ENCODE data around the gene PUS10.
"Not testable (repeated sequence)": the region's sequence is repeated elsewhere in the genome, so short reads cannot be mapped to it uniquely, and the experiment has no call there.

Gene PUS10, protein sequence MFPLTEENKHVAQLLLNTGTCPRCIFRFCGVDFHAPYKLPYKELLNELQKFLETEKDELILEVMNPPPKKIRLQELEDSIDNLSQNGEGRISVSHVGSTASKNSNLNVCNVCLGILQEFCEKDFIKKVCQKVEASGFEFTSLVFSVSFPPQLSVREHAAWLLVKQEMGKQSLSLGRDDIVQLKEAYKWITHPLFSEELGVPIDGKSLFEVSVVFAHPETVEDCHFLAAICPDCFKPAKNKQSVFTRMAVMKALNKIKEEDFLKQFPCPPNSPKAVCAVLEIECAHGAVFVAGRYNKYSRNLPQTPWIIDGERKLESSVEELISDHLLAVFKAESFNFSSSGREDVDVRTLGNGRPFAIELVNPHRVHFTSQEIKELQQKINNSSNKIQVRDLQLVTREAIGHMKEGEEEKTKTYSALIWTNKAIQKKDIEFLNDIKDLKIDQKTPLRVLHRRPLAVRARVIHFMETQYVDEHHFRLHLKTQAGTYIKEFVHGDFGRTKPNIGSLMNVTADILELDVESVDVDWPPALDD

DNA sequence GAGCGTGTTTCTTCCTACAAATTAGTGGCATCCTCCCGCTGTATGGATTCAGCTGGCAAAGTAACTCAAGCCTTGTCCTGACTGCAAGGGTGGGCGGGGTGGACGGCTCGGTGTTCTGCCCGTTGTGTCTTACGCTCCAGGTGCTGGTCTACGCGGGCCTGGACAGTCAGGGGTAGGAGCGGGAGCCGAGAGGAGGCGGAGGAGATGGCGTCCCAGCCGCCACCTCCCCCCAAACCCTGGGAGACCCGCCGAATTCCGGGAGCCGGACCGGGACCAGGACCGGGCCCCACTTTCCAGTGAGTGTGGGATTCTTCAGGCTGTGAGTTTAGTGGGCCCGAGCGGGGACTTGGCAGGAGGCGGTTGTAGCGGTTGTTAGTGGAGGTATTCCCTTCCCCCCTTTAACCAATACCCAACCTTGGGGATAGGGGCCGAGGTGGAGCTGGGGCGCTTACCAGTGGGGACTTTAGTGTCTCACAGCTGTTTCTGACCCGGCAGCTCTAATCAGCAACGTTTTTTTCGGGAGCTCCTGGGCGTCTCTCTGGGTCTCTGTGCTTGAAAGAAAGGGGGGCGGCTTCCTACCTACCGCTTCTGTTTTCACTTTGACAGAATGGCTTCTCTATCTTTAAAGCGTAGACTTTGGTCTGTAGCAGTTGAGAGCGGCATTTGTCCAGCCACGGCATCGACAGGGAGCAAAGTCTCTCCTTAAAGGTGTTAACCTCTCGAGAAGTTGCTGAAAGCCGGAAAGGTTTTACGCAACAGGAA is at the start of gene PUS10, which contains the start of gene PEX13:
PUS10 (minus strand) TSS at position 700 of the 762 bp plus-strand sequence. CDS start 6,365 bp downstream, outside the sequence.
PEX13 (plus strand) TSS at position 165 of the 762 bp plus-strand sequence; CDS start at position 205, 40 bp downstream.
- DNase-seq (ENCODE audit: low read depth in 2 of 3, low spot score in 1 of 3): peak; percentile 58 to 64 (median 60)

DNA sequence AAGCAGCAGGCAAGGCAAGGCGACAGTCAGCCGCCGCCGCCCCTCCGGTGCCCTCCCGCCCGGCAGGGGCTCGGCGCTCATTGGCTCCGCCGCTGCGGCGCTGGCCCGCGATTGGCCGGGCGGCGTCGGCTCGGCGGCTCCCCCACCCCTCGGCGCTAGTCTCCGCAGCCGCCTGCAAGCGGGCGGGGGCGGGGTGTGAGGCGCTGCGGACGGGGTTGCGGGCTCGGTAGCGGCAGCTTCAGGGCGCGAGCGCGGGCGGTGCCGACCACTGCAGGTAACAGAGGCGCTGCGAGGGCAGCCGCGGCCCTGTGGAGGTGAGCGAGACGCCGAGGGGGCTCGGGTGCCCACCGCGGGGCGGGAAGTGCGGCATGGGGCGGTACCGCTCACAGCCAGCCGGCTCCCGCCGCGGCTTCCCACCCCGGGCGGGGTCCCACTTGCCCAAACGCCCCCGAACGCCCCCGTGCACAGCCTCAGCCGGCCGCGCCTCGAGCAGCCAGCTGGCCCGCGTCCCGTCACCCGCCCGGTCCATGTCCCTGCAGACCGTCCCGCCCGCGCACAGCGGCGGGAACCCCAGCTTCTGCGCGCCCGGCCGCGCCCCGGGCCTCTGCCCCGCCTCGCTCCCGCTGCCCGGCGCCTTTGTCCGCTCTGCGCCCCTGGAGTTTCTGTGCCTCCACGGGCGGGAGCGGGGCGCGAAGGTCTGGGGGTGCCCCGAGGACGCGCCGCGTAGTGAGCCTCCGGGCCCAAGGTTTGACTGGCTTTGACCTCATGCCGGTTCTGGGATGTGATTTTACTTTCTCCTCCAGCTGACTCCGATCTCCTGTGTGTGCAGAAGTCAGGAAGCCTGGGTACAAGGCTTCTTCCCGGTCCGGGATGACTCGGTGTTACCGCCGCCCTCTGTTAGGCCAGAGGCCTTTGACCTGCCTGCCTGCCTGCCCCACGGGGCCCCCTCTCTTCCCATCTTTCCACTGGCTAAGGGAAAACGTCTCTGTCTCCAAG is 48.0 kb upstream of the PUS10 start, which contains the start of gene SANBR:
SANBR (plus strand) TSS at position 158 of the 996 bp plus-strand sequence. CDS start 4,480 bp downstream, outside the sequence.
- DNase-seq (ENCODE audit: low read depth in 2 of 3, low spot score in 1 of 3): peak; percentile 62 to 76 (median 64)

DNA sequence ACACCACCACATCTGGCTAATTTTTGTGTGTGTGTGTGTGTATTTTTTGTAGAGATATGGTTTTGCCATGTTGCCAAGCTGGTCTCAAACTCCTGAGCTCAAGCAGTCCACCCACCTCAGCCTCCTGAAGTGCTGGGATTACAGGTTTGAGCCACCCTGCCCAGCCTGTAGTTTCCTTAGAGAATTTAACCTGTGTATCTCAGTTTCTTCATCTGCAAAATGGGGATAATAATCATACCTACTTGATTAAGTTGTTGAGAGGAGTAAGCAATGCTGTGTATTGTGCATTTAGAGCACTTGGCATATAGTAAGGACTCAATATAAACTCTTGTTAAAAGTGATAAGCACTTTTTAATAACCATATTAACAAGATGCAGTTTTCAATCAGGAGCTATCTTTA is 41.3 kb upstream of the PUS10 start:
- DNase-seq (ENCODE audit: low read depth in 2 of 3, low spot score in 1 of 3): no peak

DNA sequence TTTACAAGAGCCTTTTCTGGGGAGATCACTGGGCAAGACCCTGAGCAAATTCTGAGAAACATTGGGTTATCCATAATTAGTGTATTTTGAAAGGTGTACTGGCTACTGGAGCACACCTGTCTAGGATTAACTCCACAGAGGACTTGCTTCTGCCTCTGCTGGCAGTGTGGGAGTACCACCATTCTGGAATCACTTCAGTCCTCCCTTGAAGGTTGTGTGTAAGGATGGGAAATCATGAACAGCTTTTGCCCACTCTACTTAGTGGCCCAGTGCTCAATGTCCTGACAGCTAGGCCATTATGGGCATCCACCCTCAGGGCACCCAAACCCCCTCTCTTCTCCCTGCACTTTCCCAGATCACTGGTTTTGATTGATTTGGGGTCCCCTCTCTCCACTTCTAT is 39.5 kb upstream of the PUS10 start:
- no peak for DNase-seq (ENCODE audit: low read depth in 2 of 3, low spot score in 1 of 3)

DNA sequence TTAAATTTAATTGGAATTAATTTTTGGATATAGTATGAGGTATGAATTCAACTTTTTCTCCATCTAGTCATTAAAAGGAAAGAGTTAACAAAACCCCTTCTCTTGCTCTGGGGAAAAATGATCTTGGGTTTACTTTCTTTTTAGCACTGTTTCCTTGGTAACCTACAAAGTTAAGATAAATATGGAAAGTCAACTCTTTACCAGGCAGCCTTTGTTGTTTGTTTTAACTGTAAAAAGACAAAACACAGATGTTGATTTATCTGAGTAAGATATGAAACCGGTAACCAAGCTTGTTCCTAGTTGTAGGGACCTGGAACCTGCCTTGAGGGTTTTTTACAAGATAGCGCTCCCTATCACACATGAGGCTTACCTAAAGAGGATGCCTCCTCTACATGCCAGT is 37.5 kb upstream of the PUS10 start:
- no peak for DNase-seq (ENCODE audit: low read depth in 2 of 3, low spot score in 1 of 3)

DNA sequence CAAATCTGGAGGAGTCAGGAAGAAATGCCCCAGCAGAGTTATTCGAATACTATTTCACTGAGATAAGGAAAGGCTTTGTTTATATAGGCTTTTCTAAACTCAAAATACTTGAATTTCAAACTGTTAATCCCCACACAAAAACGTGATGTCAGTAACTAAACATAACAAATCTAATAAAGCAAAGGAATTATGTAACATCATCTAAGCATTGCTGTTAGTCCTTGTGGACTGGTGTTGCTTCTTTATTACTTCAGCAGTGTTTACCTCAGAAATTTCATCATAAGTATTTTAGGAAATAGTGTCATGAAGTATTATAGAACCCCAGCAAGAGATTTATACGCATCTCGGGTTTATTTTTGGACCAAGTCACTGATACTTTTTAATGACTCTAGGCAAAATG is 27.9 kb upstream of the PUS10 start:
- no peak for DNase-seq (ENCODE audit: low read depth in 2 of 3, low spot score in 1 of 3)

DNA sequence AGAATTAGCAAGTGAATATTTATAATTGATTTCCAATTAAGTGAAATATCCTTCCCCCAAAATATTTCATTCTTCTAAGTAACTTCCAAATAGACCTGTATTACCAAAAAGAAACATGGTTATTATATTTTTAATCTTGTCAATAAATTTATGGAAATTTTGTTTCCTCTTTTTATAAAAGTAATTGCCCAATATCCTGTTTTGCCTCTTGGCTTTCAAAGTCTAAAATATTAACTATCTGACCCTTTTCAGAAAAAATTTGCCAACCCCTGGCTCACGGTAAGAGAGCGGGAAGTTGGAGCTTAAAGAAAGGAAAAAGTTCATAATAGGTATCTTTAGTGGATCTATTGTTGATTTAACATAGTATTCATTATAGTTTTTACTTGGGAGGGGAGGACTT is 27.2 kb upstream of the PUS10 start:
- DNase-seq (ENCODE audit: low read depth in 2 of 3, low spot score in 1 of 3): no peak

DNA sequence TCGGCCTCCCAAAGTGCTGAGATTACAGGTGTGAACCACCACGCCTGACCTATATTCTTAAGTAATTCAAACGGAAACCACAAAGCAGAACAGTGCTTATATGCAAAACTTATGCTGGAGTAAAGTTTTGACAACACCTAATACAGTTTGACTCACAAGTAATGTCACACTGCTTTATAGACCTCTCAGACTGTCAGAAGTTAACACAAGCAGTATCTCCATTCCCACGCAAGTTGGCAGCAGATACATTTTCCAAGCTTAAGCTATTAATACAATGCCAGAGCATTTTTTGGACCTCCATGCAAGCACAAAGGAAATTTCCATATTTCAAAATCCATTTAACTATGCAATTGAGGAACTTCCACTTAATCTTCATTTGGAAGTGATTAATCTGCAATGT is 26.6 kb upstream of the PUS10 start:
- DNase-seq (ENCODE audit: low read depth in 2 of 3, low spot score in 1 of 3): no peak

DNA sequence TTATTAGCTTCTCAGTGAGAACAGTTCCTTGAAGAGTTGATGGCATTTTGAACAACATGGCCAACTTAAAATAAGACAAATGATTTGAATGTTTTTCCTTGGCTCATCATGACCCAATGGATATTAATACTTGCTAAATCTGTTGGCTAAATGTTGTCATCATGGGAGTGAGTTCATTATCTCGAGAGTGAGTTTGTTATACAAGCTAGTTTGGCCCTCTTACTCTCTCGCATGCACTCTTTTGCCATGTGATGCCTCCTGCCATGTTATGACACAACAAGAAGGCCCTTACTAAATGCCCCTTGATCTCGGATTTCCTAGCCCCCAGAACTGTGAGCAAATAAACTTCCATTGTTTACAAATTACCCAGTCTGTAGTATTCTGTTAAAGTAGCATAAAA is 24.8 kb upstream of the PUS10 start:
- DNase-seq (ENCODE audit: low read depth in 2 of 3, low spot score in 1 of 3): no peak

DNA sequence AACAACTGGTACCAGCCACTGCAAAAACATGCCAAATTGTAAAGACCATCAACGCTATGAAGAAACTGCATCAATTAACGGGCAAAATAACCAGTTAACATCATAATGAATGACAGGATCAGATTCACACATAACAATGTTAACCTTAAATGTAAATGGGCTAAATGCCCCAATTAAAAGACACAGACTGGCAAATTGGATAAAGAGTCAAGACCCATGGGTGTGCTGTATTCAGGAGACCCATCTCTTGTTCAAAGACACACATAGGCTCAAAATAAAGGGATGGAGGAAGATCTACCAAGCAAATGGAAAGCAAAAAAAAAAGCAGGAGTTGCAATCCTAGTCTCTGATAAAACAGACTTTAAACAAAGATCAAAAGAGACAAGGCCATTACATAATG is 18.6 kb upstream of the PUS10 start:
- not testable (repeated sequence) for DNase-seq (ENCODE audit: low read depth in 2 of 3, low spot score in 1 of 3)

DNA sequence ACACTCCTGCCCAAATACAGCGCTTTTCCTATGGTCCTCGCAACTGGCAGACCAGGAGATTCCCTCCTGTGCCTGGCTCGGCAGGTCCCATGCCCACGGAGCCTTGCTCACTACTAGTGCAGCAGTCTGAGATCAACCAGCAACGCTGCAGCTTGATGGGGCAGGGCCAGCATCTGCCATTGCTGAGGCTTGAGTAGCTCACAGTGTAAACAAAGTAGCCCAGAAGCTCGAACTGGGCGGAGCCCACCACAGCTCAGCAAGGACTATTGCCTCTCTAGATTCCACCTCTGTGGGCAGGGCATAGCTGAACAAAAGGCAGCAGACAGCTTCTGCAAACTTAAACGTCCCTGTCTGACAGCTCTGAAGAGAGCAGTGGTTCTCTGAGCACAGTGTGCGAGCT is 16.5 kb upstream of the PUS10 start:
- not testable (repeated sequence) for DNase-seq (ENCODE audit: low read depth in 2 of 3, low spot score in 1 of 3)

DNA sequence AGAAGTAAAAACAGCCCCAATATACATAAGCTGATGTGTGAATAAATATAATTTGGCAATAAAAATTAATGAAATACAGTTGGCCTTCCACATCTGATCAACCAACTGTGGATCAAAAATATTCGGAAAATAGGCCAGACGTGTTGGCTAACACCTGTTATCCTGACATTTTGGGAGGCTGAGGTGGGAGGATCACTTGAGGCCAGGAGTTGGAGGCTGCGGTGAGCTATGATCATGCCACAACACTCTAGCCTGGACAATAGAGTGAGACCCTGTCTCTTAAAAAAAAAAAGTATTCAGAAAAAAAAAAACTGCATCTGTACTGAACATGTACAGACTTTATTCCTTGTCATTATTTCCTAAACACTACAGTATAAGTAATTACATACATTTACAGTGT is 11.5 kb upstream of the PUS10 start:
- no peak for DNase-seq (ENCODE audit: low read depth in 2 of 3, low spot score in 1 of 3)

DNA sequence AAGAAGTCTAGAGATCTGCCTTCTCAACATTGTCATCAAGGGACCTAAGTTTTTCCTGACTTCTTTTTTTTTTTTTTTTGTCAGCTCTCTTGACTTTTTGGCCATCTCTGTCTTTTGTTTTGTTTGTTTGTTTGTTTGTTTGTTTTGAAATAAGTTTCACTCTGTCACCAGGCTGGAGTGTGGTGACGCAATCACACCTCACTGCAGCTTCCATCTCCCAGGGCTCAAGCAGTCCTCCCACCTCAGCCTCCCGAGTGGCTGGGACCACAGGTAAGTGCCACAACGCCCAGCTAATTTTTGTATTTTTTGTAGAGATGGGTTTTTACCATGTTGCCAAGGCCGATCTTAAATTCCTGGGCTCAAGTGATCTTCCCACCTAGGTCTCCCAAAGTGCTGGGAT is 5.6 kb upstream of the PUS10 start:
- DNase-seq (ENCODE audit: low read depth in 2 of 3, low spot score in 1 of 3): no peak

DNA sequence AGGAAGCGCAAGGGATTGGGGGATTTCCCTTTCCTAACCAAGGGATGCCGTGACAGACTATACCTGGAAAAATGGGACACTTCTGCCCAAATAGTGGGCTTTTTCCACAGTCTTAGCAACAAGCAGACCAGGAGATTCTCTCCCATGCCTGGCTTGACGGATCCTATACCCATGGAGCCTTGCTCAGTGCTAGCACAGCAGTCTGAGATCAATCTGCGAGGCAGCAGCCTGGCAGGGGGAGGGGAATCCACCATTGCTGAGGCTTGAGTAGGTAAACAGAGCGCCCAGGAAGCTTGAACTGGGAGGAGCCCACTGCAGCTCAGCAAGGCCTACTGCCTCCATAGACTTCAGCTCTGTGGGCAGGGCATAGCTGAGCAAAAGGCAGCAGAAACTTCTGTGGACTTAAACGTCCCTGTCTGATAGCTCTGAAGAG is 3.2 kb upstream of the PUS10 start:
- DNase-seq (ENCODE audit: low read depth in 2 of 3, low spot score in 1 of 3): no peak

DNA sequence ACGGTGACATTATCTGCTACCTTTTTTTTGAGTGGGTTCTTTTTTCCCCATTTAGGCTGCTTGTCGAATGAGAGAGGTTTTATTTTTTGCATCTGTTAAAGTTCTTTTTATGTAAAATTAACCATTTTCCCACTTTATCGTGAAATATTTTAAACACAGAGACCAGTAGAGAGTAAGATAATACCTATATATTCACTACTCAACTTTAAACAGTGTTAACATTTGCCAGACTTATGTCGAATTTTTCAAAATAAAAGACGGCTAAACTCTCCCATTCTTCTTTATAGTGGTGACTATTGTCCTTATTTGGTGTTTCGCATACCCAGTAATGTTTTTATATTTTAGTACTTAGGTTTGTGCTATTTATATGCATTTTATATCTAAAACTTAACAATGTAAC is 743 bp upstream of the PUS10 start:
- no peak for DNase-seq (ENCODE audit: low read depth in 2 of 3, low spot score in 1 of 3)

DNA sequence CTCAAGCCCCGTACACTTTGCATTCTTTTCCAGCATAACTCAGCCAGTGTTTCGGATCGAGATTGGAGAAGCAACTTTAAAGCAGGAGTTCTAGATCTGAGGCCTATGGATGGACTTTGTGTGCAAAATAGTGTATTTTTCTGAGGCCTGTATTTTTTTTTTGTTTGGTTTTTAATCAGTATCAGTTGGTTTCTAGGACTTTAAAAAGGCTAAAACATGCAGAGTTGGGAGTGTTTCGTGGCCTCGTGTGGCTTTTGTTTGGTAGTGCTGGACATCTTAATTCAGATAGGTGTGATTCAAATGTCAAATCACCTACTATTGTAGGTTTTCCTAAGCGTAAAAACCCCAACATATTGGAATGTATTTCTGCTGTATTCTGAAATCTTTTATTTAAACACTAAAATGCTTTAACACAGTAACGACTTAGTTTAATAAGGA is 282 bp upstream of the PUS10 start:
- DNase-seq (ENCODE audit: low read depth in 2 of 3, low spot score in 1 of 3): no peak

DNA sequence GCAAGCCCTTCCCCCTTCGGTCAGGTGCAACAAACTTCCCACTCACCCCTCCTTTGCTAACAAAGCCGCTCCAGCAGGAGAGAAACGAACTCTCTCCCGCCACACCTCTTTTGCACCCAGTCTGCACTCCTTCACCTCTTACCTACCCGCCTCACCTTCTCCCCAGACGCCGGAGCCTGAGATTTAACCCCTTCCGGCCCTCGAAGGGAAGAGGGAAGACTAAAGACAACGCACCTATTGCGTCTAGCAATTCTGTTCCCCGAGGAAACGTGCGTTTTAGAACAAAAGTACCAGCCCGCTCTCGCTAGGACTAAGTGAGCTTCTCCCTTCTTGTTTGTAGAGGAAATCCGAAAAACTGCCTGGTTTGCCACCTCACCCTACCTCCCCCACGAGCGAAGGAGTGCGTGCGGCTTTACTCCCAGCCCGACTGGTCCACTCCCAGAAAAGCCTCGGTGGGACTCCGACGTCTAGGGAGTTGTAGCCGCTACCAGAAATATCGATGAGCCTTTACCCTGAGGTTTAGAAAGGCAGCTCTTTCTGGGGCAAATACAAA is 976 bp downstream of the PUS10 start:
- peak; percentile 60 to 67 (median 67) for DNase-seq (ENCODE audit: low read depth in 2 of 3, low spot score in 1 of 3)

DNA sequence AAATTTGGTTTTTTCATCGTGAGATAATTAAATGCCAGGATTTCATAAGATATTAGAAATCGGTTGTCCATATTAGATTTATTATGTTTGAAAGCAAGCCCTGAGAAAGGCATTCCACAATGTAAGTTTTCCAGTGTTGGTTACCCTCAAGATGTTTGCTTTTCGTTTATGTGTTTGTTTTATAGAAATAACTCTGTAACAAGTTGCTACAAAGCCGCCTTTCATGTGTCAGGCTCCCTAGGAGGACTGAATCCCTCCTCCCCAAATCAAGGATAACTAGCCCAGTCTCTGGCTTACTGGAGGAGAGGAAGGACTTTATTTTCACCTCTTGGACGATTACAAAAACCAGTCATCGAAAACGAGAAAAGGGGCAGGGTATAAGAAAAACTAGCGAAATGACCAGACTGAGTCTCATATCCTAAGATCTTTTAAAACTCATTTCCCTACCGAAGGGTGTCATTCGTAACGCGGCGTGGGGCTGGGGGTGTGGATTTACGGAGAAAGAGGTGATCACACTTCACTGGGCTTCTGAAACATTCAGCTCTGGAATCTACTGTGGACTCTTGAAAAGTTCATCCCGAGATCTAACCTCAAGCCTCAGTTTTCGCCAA is 1.6 kb downstream of the PUS10 start:
- peak; percentile 39 to 56 (median 52) for DNase-seq (ENCODE audit: low read depth in 2 of 3, low spot score in 1 of 3)

DNA sequence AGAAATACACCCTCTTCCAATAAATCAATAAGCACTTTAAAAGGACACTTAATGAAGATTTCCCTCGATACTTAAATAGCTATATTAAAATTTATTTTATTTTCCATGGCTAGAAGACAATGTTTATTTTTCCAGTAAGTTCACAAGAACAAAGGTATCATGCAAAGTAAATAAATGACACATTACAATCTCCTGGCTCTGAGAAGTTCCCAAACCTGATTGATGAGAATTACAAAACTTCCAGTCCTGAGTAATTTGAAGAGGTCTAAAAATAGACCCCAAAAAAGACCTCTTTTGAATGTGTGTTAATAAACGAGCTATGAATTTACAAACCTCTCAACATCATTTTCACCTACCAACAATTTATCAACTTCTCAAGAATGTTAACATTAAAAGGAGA is 2.1 kb downstream of the PUS10 start:
- no peak for DNase-seq (ENCODE audit: low read depth in 2 of 3, low spot score in 1 of 3)

DNA sequence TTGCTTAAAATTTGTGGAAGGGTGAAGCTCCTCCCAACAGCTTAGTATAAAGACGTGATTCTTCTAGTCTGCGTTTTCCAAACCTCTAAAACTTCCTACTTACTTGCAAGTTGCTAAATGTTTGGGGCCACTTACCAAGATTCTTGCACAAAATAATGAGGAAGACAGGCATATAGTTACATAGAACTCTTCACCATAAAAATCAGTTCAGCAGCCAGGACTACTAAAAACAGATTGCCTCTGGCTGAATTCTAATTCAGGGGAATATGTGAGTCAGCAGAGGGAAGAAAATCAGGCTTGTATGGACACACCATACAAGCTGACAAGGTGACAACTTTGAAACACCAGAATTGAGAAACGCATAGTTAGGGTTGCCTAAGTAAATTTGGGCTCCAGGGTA is 3.3 kb downstream of the PUS10 start:
- DNase-seq (ENCODE audit: low read depth in 2 of 3, low spot score in 1 of 3): no peak
